ENCODE results near the gene TNFRSF1A.
A peak's percentile ranks its signal among the peaks of the same experiment; 100 is the strongest.
"Not testable (repeated sequence)": the region's sequence is repeated elsewhere in the genome, so short reads cannot be mapped to it uniquely, and the experiment has no call there.

TNFRSF1A gene

DNA sequence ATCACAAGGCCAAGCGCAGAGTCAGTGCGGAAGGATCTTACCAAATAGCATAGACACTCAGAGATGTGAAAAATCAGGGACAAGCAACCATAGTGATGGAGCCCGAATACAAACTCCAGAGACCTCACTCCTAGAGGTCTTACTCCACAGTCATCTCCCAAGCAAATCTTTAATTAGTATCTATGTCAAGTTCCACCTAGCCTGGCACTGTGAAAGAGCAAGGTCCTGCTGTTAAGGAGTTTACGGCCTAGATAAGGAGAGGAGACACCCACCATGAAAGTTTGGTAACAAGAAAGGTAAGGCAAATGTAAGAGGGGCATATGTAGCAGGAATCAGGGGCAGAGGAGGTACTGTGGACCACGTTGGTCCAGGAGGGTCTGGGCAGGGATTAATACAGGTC, 38.8 kb downstream of the TNFRSF1A start:
- no peak for DNase-seq (ENCODE audit: low read depth in 2 of 2)

- DNase-seq (ENCODE audit: low read depth in 2 of 2): no peak
Measured at GRCh38 chr12:6302621-6303020, 39.3 kb downstream of the TNFRSF1A start.

DNA sequence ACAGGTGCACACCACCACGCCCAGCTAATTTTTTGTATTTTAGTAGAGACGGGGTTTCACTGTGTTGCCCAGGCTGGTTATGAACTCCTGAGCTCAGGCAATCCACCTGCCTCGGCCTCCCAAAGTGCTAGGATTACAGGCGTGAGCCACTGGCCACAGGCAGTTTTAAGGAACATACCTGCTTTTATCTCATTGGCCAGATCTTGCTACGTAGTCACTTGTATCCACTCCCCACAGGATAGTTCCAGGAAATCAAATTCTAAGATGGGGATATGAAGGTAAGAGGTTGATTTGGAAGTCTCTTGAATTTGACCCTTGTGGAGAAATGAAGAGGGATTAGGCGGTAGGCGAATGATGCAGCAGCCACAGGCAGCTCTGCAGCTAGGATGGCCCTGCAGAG, 40.2 kb downstream of the TNFRSF1A start:
- DNase-seq (ENCODE audit: low read depth in 2 of 2): no peak

- DNase-seq (ENCODE audit: low read depth in 2 of 2): no peak
Measured at GRCh38 chr12:6297170-6297569, 44.7 kb downstream of the TNFRSF1A start.

DNA sequence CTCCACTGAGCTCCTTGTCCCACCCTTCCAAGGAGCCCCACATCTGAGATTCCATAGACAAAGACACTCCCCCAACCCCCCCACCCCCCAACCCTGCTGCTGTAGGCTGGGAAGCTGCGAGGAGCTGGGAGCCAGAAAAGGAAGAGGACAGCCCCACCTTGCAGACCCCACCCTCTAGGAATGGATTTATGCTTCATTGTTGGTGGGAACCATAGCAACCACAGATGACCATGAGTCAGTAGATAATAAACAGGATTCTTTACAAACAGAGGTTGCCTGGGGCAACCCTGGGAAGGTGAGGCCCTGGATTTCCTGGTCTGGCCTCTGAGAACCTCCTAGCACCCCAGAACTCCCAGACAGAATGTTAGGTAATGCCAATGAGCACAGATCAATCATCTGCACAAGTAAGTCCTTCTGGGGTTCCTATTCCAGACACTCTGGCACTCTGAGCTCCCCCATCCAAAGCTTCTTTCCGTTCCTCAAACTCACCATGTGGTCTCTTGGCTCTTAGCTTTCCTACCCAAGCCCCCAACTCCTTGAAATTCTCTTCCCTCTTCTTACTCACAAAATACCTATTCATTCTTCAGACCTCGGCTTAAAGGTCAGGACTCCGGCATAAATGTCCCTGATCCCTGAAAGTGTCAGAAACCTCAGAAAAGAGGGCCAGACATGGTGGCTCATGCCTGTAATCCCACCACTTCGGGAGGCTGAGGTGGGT, 46.6 kb downstream of the TNFRSF1A start:
- DNase-seq (ENCODE audit: low read depth in 2 of 2): no peak

- DNase-seq (ENCODE audit: low read depth in 2 of 2): no peak
Measured at GRCh38 chr12:6294156-6295093, 47.5 kb downstream of the TNFRSF1A start.

GRCh38 chr12:6292606-6293005, 49.3 kb downstream of the TNFRSF1A start:
- no peak for DNase-seq (ENCODE audit: low read depth in 2 of 2)

- DNase-seq (ENCODE audit: low read depth in 2 of 2): not testable (repeated sequence)
Measured at GRCh38 chr12:6289906-6290305, 52.0 kb downstream of the TNFRSF1A start.

DNA sequence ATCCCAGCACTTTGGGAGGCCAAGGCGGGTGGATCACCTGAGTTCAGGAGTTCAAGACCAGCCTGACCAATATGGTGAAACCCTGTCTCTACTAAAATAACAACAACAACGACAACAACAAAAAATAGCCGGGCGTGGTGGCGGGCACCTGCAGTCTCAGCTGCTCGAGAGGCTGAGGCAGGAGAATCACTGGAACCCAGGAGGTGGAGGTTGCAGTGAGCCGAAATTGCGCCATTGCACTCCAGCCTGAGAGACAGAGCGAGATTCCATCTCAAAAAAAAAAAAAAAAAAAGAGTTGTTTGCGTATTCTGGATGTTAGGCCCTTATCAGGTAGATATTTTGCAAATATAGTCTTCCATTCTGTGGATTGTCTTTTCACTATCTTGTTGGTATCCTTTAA, 52.8 kb downstream of the TNFRSF1A start:
- DNase-seq (ENCODE audit: low read depth in 2 of 2): not testable (repeated sequence)

GRCh38 chr12:6288235-6288634, 53.6 kb downstream of the TNFRSF1A start:
- no peak for DNase-seq (ENCODE audit: low read depth in 2 of 2)

GRCh38 chr12:6285532-6286306, 56.2 kb downstream of the TNFRSF1A start:
- DNase-seq (ENCODE audit: low read depth in 2 of 2): no peak

DNA sequence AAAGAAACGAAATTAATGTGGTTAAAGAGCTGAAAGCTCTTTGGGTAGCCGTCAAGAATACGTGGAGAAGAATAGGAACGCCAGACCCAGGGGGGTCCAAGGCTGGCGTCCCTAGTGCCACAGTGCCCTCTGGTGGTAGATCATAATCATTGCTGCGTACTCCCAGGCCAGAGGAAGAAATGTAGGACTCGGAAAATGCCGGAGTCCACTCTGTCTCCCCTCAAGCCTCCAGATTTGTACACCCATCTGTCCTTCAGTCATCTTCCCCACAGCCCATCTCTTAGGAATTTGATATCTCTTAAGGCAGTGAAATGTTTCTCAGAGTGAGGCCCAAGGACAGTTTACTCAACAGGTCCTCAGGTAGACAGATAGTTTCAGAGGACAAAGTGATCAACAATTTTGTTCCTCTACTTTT, 56.8 kb downstream of the TNFRSF1A start:
- DNase-seq (ENCODE audit: low read depth in 2 of 2): peak; percentile 13 to 19

- DNase-seq (ENCODE audit: low read depth in 2 of 2): no peak
Measured at GRCh38 chr12:6284273-6284672, 57.6 kb downstream of the TNFRSF1A start.

DNA sequence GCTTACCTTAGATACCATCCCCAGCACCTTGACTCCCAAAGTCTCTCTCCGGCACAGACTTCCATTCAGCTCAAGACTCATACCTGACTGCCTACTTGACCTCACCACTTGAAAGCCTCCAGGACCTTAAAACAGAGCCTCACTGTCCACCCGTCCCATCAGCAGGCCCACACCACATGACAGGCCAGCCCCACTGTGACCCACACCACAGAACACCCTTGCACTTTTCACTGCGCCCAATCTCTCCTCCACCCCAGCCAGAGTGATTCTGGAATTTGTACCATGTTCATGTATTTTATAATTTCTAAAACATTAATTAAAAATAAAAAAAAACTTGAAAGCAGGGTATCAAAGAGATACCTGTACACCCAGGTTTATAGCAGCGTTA, 59.4 kb downstream of the TNFRSF1A start:
- DNase-seq (ENCODE audit: low read depth in 2 of 2): no peak

- no peak for DNase-seq (ENCODE audit: low read depth in 2 of 2)
Measured at GRCh38 chr12:6281081-6281809, 60.6 kb downstream of the TNFRSF1A start.

DNA sequence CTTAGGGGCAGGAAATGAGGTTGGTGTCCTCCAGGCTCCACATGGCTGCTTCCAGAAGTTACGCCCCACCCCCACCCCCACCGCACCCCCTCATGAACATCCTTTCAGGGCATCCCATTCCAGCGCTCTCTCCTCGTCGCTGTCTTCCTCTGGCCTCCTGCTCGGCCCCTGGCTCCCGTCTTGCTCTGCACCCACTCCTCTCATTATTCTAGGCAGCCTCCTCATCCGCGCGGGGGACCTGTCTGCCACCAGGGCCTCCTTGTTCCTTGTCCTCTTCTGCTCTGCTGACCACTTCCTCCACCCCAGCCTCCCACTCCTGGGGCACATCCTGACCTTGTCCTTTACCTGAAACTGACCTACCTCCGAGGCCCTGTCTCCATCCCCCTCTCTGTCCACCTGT, 61.2 kb downstream of the TNFRSF1A start:
- no peak for DNase-seq (ENCODE audit: low read depth in 2 of 2)

DNA sequence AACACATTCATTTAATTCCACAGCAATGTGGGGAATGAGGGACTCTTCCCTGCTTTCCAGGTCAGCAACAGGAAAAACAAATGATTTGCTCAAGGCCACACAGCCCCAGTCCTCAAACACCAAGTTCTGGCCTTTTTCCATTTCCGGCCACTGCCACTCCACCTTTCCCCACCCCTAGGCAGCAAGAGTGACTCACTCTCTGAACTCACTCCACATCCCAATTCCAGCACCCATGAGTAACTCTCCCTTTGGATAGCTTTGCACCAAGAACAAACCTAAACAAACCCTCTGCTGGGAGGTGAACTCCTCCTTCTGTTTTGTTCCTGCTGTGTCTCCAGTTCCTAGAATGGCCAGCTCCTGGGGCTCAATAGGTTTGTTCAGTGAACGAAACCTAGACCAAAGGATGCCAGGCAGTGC, 61.8 kb downstream of the TNFRSF1A start:
- DNase-seq (ENCODE audit: low read depth in 2 of 2): no peak

DNA sequence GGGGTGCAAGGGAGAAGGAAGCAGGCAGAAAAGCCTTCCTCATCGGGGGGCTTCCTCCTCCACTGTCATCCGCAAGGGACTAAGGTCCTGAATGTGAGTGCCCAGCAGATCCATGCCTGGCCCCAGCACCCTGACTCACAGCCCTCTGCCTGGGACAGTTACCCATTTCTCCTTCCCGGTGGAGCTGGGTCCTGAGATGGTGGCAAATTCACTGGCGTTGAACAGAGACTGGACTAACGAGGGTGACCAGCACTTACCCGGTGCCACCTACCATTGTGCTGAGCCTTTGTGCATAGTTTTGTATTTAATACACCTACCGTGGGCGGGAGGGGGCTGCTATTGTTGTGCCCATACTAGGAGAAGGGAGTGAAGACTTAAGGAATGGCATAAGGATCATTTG, 62.2 kb downstream of the TNFRSF1A start:
- no peak for DNase-seq (ENCODE audit: low read depth in 2 of 2)

GRCh38 chr12:6279256-6279628, 62.6 kb downstream of the TNFRSF1A start:
- DNase-seq (ENCODE audit: low read depth in 2 of 2): no peak
